Measurements from ENCODE around the gene JPT2. TPM values are rescaled to one million over a fixed set of nuclear protein-coding genes. Genes with fewer than 3 reads are reported as not detected.

Gene JPT2
- total RNA-seq, 1 experiment from 2014 or later, result 131 TPM

GRCh38 chr16:1667916-1668315 is 10.2 kb upstream of the JPT2 start:
- no peak overlapping the region for H3K27ac Mint-ChIP-seq (ENCODE audit: low read depth, unreplicated experiment)
- no peaks in the 10 kb centered on the region for H3K27me3 Mint-ChIP-seq (ENCODE audit: insufficient read depth, unreplicated experiment)
- ChIA-PET POLR2A (interaction anchor here (0.7 kb wide), 1 partner anchor 40 kb away, joined by 3 read pairs; no protein-coding TSS in a partner anchor), CTCF (interaction anchor here (0.6 kb wide), 1 partner anchor 246 kb away, joined by 3 read pairs; no protein-coding TSS in a partner anchor)
- H3K9me3 Mint-ChIP-seq (ENCODE audit: unreplicated experiment), result no peaks in the 10 kb centered on the region
- no TSS peak for BruUV-seq (replicated peaks)
- peaks cover 93% of the 10 kb centered on the region for H3K36me3 Mint-ChIP-seq (ENCODE audit: insufficient read depth, unreplicated experiment)
- intact Hi-C loops (cut with micrococcal nuclease), result no loop called here
- no peaks in the 10 kb centered on the region for H3K4me1 Mint-ChIP-seq (ENCODE audit: insufficient read depth, unreplicated experiment)
- no peak for TF ChIP-seq CTCF (IDR thresholded peaks at IDR 0.05; ENCODE audit: unreplicated experiment)
- no peak for DNase-seq (ENCODE audit: unreplicated experiment)
- no peak overlapping the region for H3K4me3 Mint-ChIP-seq (ENCODE audit: unreplicated experiment)

GRCh38 chr16:1668612-1669319 is 9.3 kb upstream of the JPT2 start:
- Mint-ChIP-seq H3K4me3 (ENCODE audit: unreplicated experiment) (no peak overlapping the region), H3K36me3 (ENCODE audit: insufficient read depth, unreplicated experiment) (peaks cover 93% of the 10 kb centered on the region), H3K27me3 (ENCODE audit: insufficient read depth, unreplicated experiment) (no peaks in the 10 kb centered on the region), H3K27ac (ENCODE audit: low read depth, unreplicated experiment) (no peak overlapping the region), H3K9me3 (ENCODE audit: unreplicated experiment) (no peaks in the 10 kb centered on the region), H3K4me1 (ENCODE audit: insufficient read depth, unreplicated experiment) (no peaks in the 10 kb centered on the region)
- ChIA-PET POLR2A (no interaction called here), CTCF (interaction anchor here (0.5 kb wide), 1 partner anchor 614 kb away, joined by 4 read pairs; no protein-coding TSS in a partner anchor)
- BruUV-seq (replicated peaks), result no TSS peak
- DNase-seq (ENCODE audit: unreplicated experiment), result no peak
- TF ChIP-seq CTCF (IDR thresholded peaks at IDR 0.05; ENCODE audit: unreplicated experiment), result no peak
- intact Hi-C loops (cut with micrococcal nuclease), result no loop called here

GRCh38 chr16:1669698-1670097 is 8.4 kb upstream of the JPT2 start:
- no peaks in the 10 kb centered on the region for H3K9me3 Mint-ChIP-seq (ENCODE audit: unreplicated experiment)
- DNase-seq (ENCODE audit: unreplicated experiment), result no peak
- peaks cover 6% of the 10 kb centered on the region for H3K4me1 Mint-ChIP-seq (ENCODE audit: insufficient read depth, unreplicated experiment)
- no peak for TF ChIP-seq CTCF (IDR thresholded peaks at IDR 0.05; ENCODE audit: unreplicated experiment)
- ChIA-PET POLR2A (no interaction called here), CTCF (interaction anchor here (0.5 kb wide), 1 partner anchor 126 kb away, joined by 5 read pairs; no protein-coding TSS in a partner anchor)
- no peak overlapping the region for H3K27ac Mint-ChIP-seq (ENCODE audit: low read depth, unreplicated experiment)
- H3K4me3 Mint-ChIP-seq (ENCODE audit: unreplicated experiment), result no peak overlapping the region
- peaks cover 91% of the 10 kb centered on the region for H3K36me3 Mint-ChIP-seq (ENCODE audit: insufficient read depth, unreplicated experiment)
- H3K27me3 Mint-ChIP-seq (ENCODE audit: insufficient read depth, unreplicated experiment), result no peaks in the 10 kb centered on the region
- no TSS peak for BruUV-seq (replicated peaks)
- intact Hi-C loops (cut with micrococcal nuclease), result no loop called here

- Mint-ChIP-seq H3K27me3 (ENCODE audit: insufficient read depth, unreplicated experiment) (no peaks in the 10 kb centered on the region), H3K9me3 (ENCODE audit: unreplicated experiment) (no peaks in the 10 kb centered on the region), H3K36me3 (ENCODE audit: insufficient read depth, unreplicated experiment) (peaks cover 84% of the 10 kb centered on the region), H3K4me3 (ENCODE audit: unreplicated experiment) (no peak overlapping the region), H3K4me1 (ENCODE audit: insufficient read depth, unreplicated experiment) (peaks cover 13% of the 10 kb centered on the region), H3K27ac (ENCODE audit: low read depth, unreplicated experiment) (no peak overlapping the region)
- DNase-seq (ENCODE audit: unreplicated experiment), result no peak
- no peak for TF ChIP-seq CTCF (IDR thresholded peaks at IDR 0.05; ENCODE audit: unreplicated experiment)
- intact Hi-C loops (cut with micrococcal nuclease), result no loop called here
- ChIA-PET CTCF (no interaction called here), POLR2A (no interaction called here)
- no TSS peak for BruUV-seq (replicated peaks)
Measured at GRCh38 chr16:1670371-1670770, 7.7 kb upstream of the JPT2 start.
